IPS-15b (cell line): ENCODE results near the gene PPDPF.

Experiments used
- H3K27me3 ChIP-seq: one replicate; pipeline ENCODE4 v1.6.1; 2013; ENCODE audit warnings: low read length; ENCODE audit not compliant: control insufficient read depth, insufficient read depth
- H3K36me3 ChIP-seq: one replicate; pipeline ENCODE4 v1.6.1; 2013; ENCODE audit warnings: low read length; ENCODE audit not compliant: control insufficient read depth, insufficient read depth
- H3K4me1 ChIP-seq: one replicate; pipeline ENCODE4 v1.6.1; 2013; ENCODE audit warnings: mild to moderate bottlenecking, low read length; ENCODE audit not compliant: control insufficient read depth, insufficient read depth
- H3K4me3 ChIP-seq: one replicate; pipeline ENCODE4 v1.5.1; 2013; ENCODE audit warnings: low read depth, low read length
- H3K9ac ChIP-seq: one replicate; pipeline ENCODE4 v1.6.1; 2013; ENCODE audit warnings: low read depth, mild to moderate bottlenecking, low read length
- H3K9me3 ChIP-seq: one replicate; pipeline ENCODE4 v1.6.1; 2013; ENCODE audit warnings: mild to moderate bottlenecking, low read length; ENCODE audit not compliant: control insufficient read depth, insufficient read depth

The PPDPF gene

DNA sequence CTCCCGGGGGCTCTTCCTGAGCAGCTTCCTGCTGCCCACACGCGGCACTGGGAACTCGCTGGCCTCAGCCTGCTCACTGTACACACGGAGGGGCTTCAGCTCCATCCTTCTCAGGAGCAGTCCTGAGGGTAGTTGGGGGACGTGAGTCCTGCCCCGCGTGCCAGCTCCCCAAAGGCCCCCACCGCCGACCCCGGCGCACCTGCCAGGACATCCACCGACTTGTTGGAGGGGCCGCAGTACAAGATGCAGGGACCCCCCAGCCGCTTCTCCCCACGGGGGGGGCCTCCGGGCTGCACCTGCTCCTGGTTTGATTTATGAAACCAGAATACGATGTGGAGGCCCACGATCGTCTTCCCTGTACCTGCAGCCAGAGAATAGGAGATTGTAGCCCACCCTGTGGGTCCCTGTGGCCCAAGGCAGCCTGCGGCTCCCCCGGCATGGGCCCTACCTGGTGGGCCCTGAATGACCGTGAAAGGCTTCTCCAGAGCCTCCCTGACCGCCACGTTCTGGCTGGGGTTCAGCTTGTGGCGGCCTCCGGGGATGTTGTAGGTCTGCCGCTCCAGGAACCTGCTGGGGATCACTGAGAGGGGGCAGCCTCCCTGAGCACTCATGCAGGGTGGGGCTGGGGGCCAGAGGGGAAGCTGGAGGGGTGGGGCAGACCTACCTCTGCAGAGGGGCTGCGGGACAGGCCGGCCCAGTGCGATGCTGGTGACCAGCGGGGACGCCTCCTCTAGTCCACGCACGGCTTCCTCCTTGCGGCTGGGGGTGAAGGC is 41.2 kb downstream of the PPDPF start:
- Histone ChIP-seq H3K9me3 (no peaks in the 10 kb centered on the region), H3K27me3 (no peaks in the 10 kb centered on the region), H3K4me3 (no peak overlapping the region)

DNA sequence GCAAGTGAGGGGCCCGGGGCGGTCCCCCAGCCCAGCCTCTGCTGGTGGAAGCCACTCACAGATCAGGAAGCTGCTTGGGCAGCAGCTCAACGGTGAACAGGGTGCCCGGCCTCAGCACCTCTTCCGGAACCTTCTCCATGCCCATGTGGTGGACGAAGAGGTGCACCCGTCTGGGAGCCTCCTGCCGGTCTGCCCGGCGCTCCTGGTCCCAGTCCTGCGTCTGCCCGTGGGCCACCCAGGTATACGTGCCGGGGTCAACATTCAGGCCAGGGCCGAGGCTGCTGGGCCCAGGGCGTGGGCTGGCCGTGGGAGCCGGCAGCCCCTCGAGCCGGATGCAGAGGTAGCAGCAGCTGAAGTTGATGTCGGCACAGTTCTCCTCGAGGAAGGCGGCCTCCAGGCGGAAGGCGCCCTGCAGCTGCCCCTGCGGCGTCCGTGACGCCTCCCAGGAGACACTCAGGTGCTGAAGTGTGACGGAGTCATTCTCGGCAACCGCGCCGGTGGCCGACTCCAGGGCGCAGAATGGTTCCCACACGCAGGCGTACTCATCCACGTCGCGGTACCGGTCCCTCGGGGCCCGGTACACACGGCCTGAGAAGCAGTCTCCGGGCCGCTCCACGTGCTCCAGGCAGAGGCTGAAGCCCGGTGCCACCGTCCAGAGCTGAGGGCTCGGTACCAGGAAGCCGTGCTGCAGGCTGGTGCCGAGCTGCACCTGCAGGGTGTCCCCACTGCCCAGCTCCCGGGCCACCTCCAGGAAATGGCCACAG is 42.1 kb downstream of the PPDPF start:
- no peak overlapping the region for H3K4me3 ChIP-seq
- H3K4me1 ChIP-seq: no peaks in the 10 kb centered on the region
- H3K36me3 ChIP-seq: peaks cover 35% of the 10 kb centered on the region
- H3K9ac ChIP-seq: no peak overlapping the region
- H3K9me3 ChIP-seq: no peaks in the 10 kb centered on the region
- H3K27me3 ChIP-seq: no peaks in the 10 kb centered on the region

More for the DNA sequence above, 41.2 kb downstream of the PPDPF start:
- H3K36me3 ChIP-seq: peaks cover 35% of the 10 kb centered on the region
- H3K4me1 ChIP-seq: no peaks in the 10 kb centered on the region
- H3K9ac ChIP-seq: no peak overlapping the region

DNA sequence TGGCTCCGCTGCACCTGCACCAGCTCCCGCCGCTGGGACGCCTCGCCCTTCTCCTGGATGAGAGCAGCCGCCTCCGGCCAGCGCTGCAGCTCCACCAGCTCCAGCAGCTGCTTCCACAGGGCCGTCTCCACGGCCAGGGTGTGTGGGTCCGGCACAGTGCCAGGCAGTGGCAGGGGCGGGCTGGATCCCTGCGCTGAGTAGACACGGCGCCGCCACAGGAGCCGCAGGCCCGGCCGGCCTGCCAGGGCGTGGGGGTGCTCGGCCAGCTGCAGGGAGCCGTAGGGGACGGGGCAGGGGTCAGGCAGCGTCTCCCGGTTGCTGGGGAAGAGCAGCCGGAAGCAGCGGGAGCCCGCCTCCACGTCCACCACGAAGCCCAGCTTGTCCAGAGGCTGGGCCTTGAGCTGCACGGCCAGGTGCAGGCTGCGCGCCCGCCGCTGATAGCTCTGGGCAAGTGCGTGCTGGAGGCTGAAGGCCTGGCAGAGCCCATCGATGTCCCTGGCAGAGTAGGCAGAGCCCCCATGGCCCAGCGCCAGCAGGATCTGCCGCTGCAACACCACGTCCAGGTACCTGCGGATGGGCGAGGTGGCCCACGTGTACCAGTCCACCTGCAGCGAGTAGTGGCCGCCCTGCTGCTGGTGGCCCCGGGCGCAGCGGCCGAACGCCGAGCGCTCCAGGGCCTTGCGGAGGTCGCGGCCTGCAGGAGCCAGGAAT is 42.8 kb downstream of the PPDPF start:
- Histone ChIP-seq H3K9ac (no peak overlapping the region), H3K9me3 (no peaks in the 10 kb centered on the region), H3K36me3 (peaks cover 40% of the 10 kb centered on the region), H3K4me3 (no peak overlapping the region), H3K27me3 (no peaks in the 10 kb centered on the region), H3K4me1 (no peaks in the 10 kb centered on the region)

DNA sequence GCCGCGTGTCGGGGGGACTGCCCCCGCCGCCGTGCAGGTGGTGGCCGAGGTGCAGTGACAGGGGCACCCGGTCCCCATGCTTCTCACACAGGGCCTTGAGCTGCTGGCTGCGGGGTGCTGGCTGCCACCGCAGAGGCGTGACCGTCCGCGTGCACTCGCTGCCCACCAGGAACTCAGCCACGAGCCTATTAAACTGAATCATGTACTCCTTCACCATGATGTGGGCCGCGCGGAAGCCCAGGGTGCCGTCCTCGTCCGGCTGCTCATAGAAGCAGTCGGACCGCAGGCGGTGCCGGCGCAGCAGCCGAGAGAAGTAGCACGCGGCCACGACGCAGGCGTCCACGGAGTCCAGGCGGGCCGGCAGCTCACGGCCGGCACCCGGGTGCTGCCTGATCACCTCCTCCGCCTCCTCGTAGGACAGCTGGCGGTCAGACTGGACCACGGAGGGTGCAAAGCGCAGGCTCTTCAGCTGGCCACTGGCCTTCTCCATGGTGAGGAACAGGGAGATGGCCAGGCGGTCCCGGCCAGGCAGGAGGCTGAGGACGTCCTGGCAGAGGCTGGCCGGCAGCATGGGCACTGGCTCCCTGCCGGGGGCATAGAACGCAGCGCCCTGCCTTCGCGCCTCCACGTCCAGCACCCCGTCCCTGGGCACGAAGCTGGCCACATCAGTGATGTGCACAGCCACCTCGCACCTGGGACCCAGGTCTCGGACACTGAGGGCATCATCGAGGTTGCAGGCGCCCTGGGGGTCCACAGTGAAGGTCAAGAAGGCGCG is 43.7 kb downstream of the PPDPF start:
- Histone ChIP-seq H3K9ac (no peak overlapping the region), H3K4me1 (no peaks in the 10 kb centered on the region), H3K9me3 (no peaks in the 10 kb centered on the region), H3K4me3 (no peak overlapping the region), H3K27me3 (no peaks in the 10 kb centered on the region), H3K36me3 (peaks cover 44% of the 10 kb centered on the region)

DNA sequence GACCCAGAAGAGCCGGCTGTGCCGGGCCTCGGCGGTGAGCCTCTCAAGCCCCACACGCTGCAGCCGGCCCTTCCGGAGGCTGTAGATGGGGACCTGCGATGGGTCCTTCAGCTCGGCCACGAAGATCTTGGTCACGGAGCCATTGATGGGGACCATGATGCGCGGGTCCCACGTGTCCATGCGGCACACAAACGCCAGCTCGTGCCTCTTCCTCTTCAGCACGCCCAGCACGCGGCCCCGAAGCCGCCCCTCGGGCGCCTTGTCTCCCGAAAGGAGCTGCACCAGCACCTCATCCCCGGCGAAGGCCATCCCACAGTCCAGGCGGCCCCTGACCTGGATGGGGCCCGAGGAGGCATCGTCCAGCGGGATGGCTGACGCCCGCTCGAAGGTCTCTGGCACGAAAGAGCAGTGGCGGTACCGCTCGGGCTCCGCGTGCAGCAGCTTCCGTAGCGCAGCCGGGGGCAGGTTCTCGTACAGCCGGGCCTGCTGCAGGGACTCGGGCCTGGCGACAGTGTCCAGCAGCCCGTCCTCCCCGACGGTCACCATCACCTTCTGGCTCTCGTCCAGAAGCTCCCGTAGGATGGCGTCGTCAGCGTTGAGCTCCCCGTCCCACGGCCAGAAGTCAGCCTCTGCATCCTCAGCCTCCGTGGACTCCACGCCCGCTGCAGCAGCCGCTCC is 44.6 kb downstream of the PPDPF start:
- H3K9ac ChIP-seq: no peak overlapping the region
- H3K27me3 ChIP-seq: no peaks in the 10 kb centered on the region
- no peak overlapping the region for H3K4me3 ChIP-seq
- no peaks in the 10 kb centered on the region for H3K4me1 ChIP-seq
- peaks cover 40% of the 10 kb centered on the region for H3K36me3 ChIP-seq
- no peaks in the 10 kb centered on the region for H3K9me3 ChIP-seq

DNA sequence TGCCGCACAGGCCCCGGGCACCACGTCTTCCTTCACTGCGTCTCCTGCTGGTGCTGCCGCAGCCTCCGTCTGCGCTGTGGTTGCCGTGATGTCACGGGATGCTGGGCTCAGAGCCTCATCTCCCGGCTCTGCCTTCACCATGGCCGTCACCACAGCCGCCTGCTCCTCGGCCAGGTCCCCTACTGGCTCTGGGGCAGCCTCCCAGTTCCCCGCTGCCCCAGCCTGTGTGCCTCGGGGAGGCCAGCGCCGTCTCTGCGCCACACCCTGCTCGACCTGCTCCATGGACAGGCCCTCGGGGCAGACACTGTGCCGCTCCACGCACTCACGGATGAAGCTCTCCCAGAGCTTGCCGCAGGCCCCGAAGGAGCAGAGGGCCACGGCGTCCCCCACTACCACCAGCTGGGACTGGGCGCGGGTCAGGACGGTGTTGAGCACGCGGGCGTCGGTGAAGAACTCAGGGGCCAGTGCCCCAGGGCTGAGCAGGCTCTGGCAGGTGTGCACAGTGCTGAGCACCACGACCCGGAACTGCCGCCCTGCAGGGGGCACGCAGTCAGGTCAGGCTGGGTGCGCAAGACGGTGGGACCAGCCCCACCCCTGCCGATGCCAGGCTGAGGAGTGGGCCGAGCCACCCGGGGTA is 45.3 kb downstream of the PPDPF start:
- H3K4me1 ChIP-seq: no peaks in the 10 kb centered on the region
- no peaks in the 10 kb centered on the region for H3K27me3 ChIP-seq
- no peak overlapping the region for H3K9ac ChIP-seq
- H3K9me3 ChIP-seq: no peaks in the 10 kb centered on the region
- H3K36me3 ChIP-seq: peaks cover 39% of the 10 kb centered on the region
- no peak overlapping the region for H3K4me3 ChIP-seq

DNA sequence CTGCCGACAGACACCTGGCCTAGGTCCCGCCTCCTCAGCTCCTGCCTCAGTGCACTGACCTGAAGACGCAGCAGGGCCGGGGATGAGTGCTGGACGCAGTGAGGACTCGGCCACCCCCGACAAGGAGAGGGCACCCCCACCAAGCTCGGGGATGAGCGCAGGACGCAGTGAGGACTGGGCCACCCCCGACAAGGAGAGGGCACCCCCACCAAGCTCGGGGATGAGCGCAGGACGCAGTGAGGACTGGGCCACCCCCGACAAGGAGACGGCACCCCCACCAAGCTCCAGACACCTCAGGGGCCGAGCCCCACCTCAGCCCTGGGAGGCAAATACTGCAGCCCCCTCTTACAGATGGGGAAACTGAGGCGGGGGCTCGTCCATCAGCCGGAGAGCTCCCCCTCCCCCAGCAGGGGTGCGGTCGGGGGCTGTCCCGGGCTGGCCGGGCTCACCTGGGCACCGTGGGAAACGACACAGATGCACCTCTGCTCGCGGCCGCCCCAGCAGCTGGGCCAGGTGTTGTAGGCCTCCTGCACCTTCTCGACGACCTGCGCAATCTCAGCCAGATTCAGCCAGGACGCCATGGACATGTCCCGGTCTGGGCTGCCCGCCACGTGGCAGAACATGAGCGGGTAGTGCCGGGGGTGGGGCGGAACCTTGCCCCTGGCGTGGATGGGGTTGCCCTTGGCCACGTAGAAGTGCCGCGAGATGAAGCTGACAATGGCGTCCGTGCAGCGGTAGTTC is 46.0 kb downstream of the PPDPF start:
- no peaks in the 10 kb centered on the region for H3K4me1 ChIP-seq

DNA sequence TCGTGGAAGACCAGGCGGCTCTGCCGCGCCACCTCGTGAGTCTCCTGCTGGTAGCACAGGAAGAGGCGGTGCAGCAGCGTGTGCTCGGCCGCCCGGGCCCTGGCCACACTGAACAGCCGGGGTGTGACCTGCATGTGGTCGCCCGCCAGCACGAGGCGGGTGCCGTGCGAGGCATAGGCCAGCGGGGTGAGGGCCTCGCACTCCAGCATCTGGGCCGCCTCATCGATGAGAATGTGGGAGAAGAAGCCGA is 46.5 kb downstream of the PPDPF start:
- Histone ChIP-seq H3K4me1 (no peaks in the 10 kb centered on the region), H3K9me3 (no peaks in the 10 kb centered on the region), H3K9ac (no peak overlapping the region), H3K36me3 (peaks cover 33% of the 10 kb centered on the region), H3K27me3 (no peaks in the 10 kb centered on the region), H3K4me3 (no peak overlapping the region)

More for the DNA sequence above, 46.0 kb downstream of the PPDPF start:
- Histone ChIP-seq H3K9ac (no peak overlapping the region), H3K36me3 (peaks cover 33% of the 10 kb centered on the region), H3K27me3 (no peaks in the 10 kb centered on the region), H3K4me3 (no peak overlapping the region), H3K9me3 (no peaks in the 10 kb centered on the region)

DNA sequence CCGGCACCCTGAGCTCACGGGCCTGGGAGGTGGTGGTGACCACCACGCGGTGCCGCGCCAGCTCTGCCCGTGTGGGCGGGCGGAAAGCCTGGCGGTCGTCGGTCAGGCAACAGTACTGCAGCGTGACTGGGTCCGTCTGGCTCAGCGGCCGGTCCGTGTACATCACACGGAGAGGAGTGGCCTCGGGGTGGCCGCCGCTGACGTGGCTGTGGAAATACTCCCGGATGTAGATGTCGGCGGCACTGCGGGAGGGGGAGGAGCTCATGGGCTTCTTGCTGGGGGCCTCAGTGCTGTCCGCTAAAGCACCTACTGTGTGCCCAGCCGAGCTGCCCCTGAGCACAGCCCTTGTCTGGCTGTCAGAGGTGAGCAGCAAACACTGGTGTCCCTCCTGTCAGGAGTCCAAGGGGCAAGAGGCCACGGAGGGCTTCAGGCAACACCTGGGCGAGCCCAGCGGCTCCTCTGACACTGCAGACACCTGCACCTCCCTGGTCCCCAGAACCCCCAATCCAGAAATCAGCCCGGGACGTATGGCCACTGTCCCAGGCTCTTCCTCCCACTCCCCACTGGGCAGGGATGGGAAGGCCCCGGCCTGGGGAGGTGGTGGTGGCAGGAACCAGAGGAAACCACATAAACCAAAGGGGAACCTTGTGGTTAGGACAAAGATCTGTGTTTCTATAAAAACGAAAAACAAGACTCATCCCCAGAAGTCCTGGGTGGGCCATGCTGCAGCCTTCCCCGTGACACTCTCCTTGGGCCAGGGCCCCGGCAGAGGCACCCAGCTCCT is 47.0 kb downstream of the PPDPF start:
- Histone ChIP-seq H3K4me1 (no peaks in the 10 kb centered on the region), H3K9me3 (no peaks in the 10 kb centered on the region), H3K27me3 (no peaks in the 10 kb centered on the region), H3K36me3 (peaks cover 33% of the 10 kb centered on the region), H3K4me3 (no peak overlapping the region), H3K9ac (no peak overlapping the region)
